ENCODE data around the gene PDE4D.

- no peak for TF ChIP-seq USF2 (IDR thresholded peaks at IDR 0.05; ENCODE audit: borderline replicate concordance, low read depth, low read length)
- no peak for TF ChIP-seq STAT1 (conservative IDR thresholded peaks at IDR 0.05)
Observed at GRCh38 chr5:59786334-59786805, 107.2 kb downstream of the PDE4D start.

Measured in GM12878 (cell line).